Neural progenitor cell (in vitro differentiated cells): Measurements from ENCODE around the gene OBP2A. TPM values are rescaled to one million over a fixed set of nuclear protein-coding genes. Genes with fewer than 3 reads are reported as not detected.

Source experiments
- DNase-seq: peaks from one replicate; pipeline ENCODE4 v3.0.0-alpha.2; 2016; ENCODE audit warnings: low spot score
- H2AFZ ChIP-seq: fragments of 200-600 bp; sonication (generic); replicated peaks from 2 replicates; pipeline ENCODE4 v1.6.1; 2016; ENCODE audit warnings: antibody characterized with exemption
- H3F3A ChIP-seq: fragments of 200-600 bp; sonication (generic); 2 replicates; pipeline ENCODE4 v1.6.1; 2016; ENCODE audit warnings: antibody characterized with exemption, low read depth
- H3K27ac ChIP-seq: fragments of 200-600 bp; sonication (generic); 2 replicates; pipeline ENCODE4 v1.5.1; 2016; ENCODE audit warnings: mild to moderate bottlenecking
- H3K27me3 ChIP-seq: fragments of 200-600 bp; sonication (generic); 2 replicates; pipeline ENCODE4 v1.6.1; 2016; ENCODE audit warnings: mild to moderate bottlenecking, moderate library complexity
- H3K36me3 ChIP-seq: fragments of 200-600 bp; sonication (generic); 2 replicates; pipeline ENCODE4 v1.5.1; 2016
- H3K4me1 ChIP-seq: fragments of 200-600 bp; sonication (generic); 2 replicates; pipeline ENCODE4 v1.6.1; 2016; ENCODE audit warnings: mixed run types
- H3K4me2 ChIP-seq: fragments of 200-600 bp; sonication (generic); 2 replicates; pipeline ENCODE4 v1.6.1; 2016
- H3K4me3 ChIP-seq: fragments of 200-600 bp; sonication (generic); 2 replicates; pipeline ENCODE4 v1.5.1; 2016
- H3K79me2 ChIP-seq: fragments of 200-600 bp; sonication (generic); 2 replicates; pipeline ENCODE4 v1.6.1; 2016; ENCODE audit warnings: low read depth
- H3K9ac ChIP-seq: fragments of 200-600 bp; sonication (generic); 2 replicates; pipeline ENCODE4 v1.6.1; 2016
- H3K9me3 ChIP-seq: fragments of 200-600 bp; sonication (generic); 2 replicates; pipeline ENCODE4 v1.5.1; 2016; ENCODE audit warnings: low read depth
- H4K20me1 ChIP-seq: fragments of 200-600 bp; sonication (generic); 2 replicates; pipeline ENCODE4 v1.6.1; 2016; ENCODE audit warnings: low read depth
- H3K27ac Mint-ChIP-seq: 3 replicates; pipeline ENCODE4 v1.8.0; 2021; ENCODE audit warnings: mixed read lengths
- H3K27me3 Mint-ChIP-seq: 2 replicates; pipeline ENCODE4 v1.8.0; 2022; ENCODE audit warnings: low read depth, mild to moderate bottlenecking, inconsistent platforms, moderate library complexity, mixed read lengths; ENCODE audit not compliant: insufficient read depth
- H3K36me3 Mint-ChIP-seq: 3 replicates; pipeline ENCODE4 v1.8.0; 2021; ENCODE audit warnings: mixed read lengths
- H3K4me1 Mint-ChIP-seq: 3 replicates; pipeline ENCODE4 v1.8.0; 2021; ENCODE audit warnings: mixed read lengths
- H3K4me3 Mint-ChIP-seq: 3 replicates; pipeline ENCODE4 v1.8.0; 2021; ENCODE audit warnings: mild to moderate bottlenecking, moderate library complexity, mixed read lengths
- H3K9me3 Mint-ChIP-seq: 3 replicates; pipeline ENCODE4 v1.8.0; 2020; ENCODE audit warnings: mixed read lengths
- CTCF ChIP-seq: fragments of 200-600 bp; sonication (generic); IDR thresholded peaks from 2 replicates; pipeline ENCODE4 v1.5.1; 2017; ENCODE audit warnings: antibody characterized with exemption, mild to moderate bottlenecking
- EZH2 ChIP-seq: fragments of 200-600 bp; sonication (generic); IDR thresholded peaks from 2 replicates; pipeline ENCODE4 v1.6.1; 2017; ENCODE audit warnings: antibody characterized with exemption, mild to moderate bottlenecking, moderate library complexity
- EZH2phosphoT487 ChIP-seq: fragments of 200-600 bp; sonication (generic); IDR thresholded peaks from 2 replicates; pipeline ENCODE4 v1.6.1; 2017; ENCODE audit warnings: antibody characterized with exemption
- total RNA-seq: library from RNA; depleted of rRNA; stranded (reverse); fragments of >200 nt; gene quantifications from 2 replicates; pipeline ENCODE4 v1.2.3, GENCODE V29; 2015; ENCODE audit warnings: low replicate concordance

Gene OBP2A
- total RNA-seq, 1 donor from 2014 or later, result not detected

GRCh38 chr9:135555910-135556309 lies 10.0 kb downstream of the OBP2A start:
- no peak overlapping the region for H3K27ac Mint-ChIP-seq

GRCh38 chr9:135559606-135560005 lies 13.7 kb downstream of the OBP2A start:
- Histone ChIP-seq H3K4me2 (no peak overlapping the region), H3K9me3 (no peaks in the 10 kb centered on the region), H2AFZ (no peak overlapping the region), H3K4me3 (no peak overlapping the region), H3F3A (no peaks in the 10 kb centered on the region), H4K20me1 (no peaks in the 10 kb centered on the region), H3K27ac (no peak overlapping the region), H3K36me3 (no peaks in the 10 kb centered on the region), H3K9ac (no peak overlapping the region), H3K79me2 (no peaks in the 10 kb centered on the region), H3K27me3 (no peaks in the 10 kb centered on the region), H3K4me1 (no peaks in the 10 kb centered on the region)
- H3K36me3 Mint-ChIP-seq, result no peaks in the 10 kb centered on the region
- no peak for TF ChIP-seq EZH2
- TF ChIP-seq EZH2phosphoT487, result no peak
- no peak for TF ChIP-seq CTCF
- no peaks in the 10 kb centered on the region for H3K4me1 Mint-ChIP-seq
- H3K27ac Mint-ChIP-seq, result no peak overlapping the region
- H3K9me3 Mint-ChIP-seq, result no peaks in the 10 kb centered on the region
- H3K4me3 Mint-ChIP-seq, result no peak overlapping the region
- peaks cover 5% of the 10 kb centered on the region for H3K27me3 Mint-ChIP-seq
- no peak for DNase-seq

More at GRCh38 chr9:135555910-135556309, 10.0 kb downstream of the OBP2A start:
- no peaks in the 10 kb centered on the region for H3F3A ChIP-seq
- H3K4me3 Mint-ChIP-seq, result no peak overlapping the region
- H3K9me3 Mint-ChIP-seq, result peaks cover 2% of the 10 kb centered on the region
- H3K4me2 ChIP-seq, result no peak overlapping the region
- no peaks in the 10 kb centered on the region for H3K36me3 ChIP-seq
- H3K27me3 ChIP-seq, result no peaks in the 10 kb centered on the region
- DNase-seq, result no peak
- no peaks in the 10 kb centered on the region for H3K79me2 ChIP-seq
- H3K27ac ChIP-seq, result no peak overlapping the region
- H3K4me3 ChIP-seq, result no peak overlapping the region
- H3K9ac ChIP-seq, result no peak overlapping the region
- no peaks in the 10 kb centered on the region for H3K36me3 Mint-ChIP-seq
- no peaks in the 10 kb centered on the region for H4K20me1 ChIP-seq
- no peaks in the 10 kb centered on the region for H3K4me1 ChIP-seq
- no peak overlapping the region for H2AFZ ChIP-seq
- peaks cover 2% of the 10 kb centered on the region for H3K4me1 Mint-ChIP-seq
- no peak for TF ChIP-seq EZH2phosphoT487
- TF ChIP-seq EZH2, result no peak
- no peak for TF ChIP-seq CTCF
- peaks cover 7% of the 10 kb centered on the region for H3K27me3 Mint-ChIP-seq
- no peaks in the 10 kb centered on the region for H3K9me3 ChIP-seq

- H3K9ac ChIP-seq, result no peak within 1 kb of the TSS
- DNase-seq, result no peak
- H3K4me1 Mint-ChIP-seq, result no peaks in the 10 kb centered on the region
- H3K9me3 Mint-ChIP-seq, result no peaks in the 10 kb centered on the region
- TF ChIP-seq EZH2 (no peak), EZH2phosphoT487 (no peak), CTCF (no peak)
- H3K27ac ChIP-seq, result no peak within 1 kb of the TSS
- no peak within 1 kb of the TSS for H3K4me3 Mint-ChIP-seq
- no peaks in the 10 kb centered on the region for H3K36me3 Mint-ChIP-seq
- no peak within 1 kb of the TSS for H3K4me2 ChIP-seq
- H3F3A ChIP-seq, result no peaks in the 10 kb centered on the region
- no peak within 1 kb of the TSS for H3K27ac Mint-ChIP-seq
- H2AFZ ChIP-seq, result no peak within 1 kb of the TSS
- H4K20me1 ChIP-seq, result no peaks in the 10 kb centered on the region
- H3K4me3 ChIP-seq, result no peak within 1 kb of the TSS
- no peaks in the 10 kb centered on the region for H3K9me3 ChIP-seq
- peaks cover 10% of the 10 kb centered on the region for H3K27me3 Mint-ChIP-seq
- no peaks in the 10 kb centered on the region for H3K36me3 ChIP-seq
- H3K79me2 ChIP-seq, result no peaks in the 10 kb centered on the region
- no peaks in the 10 kb centered on the region for H3K27me3 ChIP-seq
- no peaks in the 10 kb centered on the region for H3K4me1 ChIP-seq
Observed at GRCh38 chr9:135561391-135562234, 15.7 kb downstream of the OBP2A start, which contains the start of gene PAEP. Gene PAEP (plus strand): TSS chr9:135561756.
